NB4 (cell line): ENCODE results near the gene LRMDA.

Source experiments
- DNase-seq: peaks from one replicate; pipeline ENCODE4 v3.0.0; 2010; ENCODE audit warnings: low read depth
- H3K4me3 ChIP-seq: one replicate; pipeline ENCODE4 v1.5.1; 2011; ENCODE audit warnings: mild to moderate bottlenecking, low read depth, low read length, moderate library complexity
- CTCF ChIP-seq: IDR thresholded peaks from one replicate; pipeline ENCODE4 v1.5.1; 2012; ENCODE audit warnings: low read depth, low read length
- MAX ChIP-seq: IDR thresholded peaks from 2 replicates; pipeline ENCODE4 v1.6.1; 2011; ENCODE audit warnings: low read depth, low read length
- MYC ChIP-seq: IDR thresholded peaks from 2 replicates; pipeline ENCODE4 v1.6.1; 2011; ENCODE audit warnings: low read depth, low read length
- POLR2A ChIP-seq: IDR thresholded peaks from 2 replicates; pipeline ENCODE4 v1.6.1; 2011; ENCODE audit warnings: mild to moderate bottlenecking; ENCODE audit not compliant: insufficient read length; ENCODE audit errors: extremely low read depth

Gene LRMDA

GRCh38 chr10:75722020-75722419 is 290.6 kb downstream of the LRMDA start:
- TF ChIP-seq CTCF (no peak), MAX (no peak), POLR2A (no peak), MYC (no peak)
- no peak overlapping the region for H3K4me3 ChIP-seq
- no peak for DNase-seq

- no peak for TF ChIP-seq MAX
- TF ChIP-seq MYC: no peak
- TF ChIP-seq POLR2A: no peak
- no peak for TF ChIP-seq CTCF
- H3K4me3 ChIP-seq: no peak overlapping the region
- DNase-seq: no peak
Measured at GRCh38 chr10:75722609-75723008, 291.2 kb downstream of the LRMDA start.

- no peak for DNase-seq
- no peak for TF ChIP-seq POLR2A
- TF ChIP-seq MAX: no peak
- TF ChIP-seq MYC: no peak
- TF ChIP-seq CTCF: no peak
- no peak overlapping the region for H3K4me3 ChIP-seq
Measured at GRCh38 chr10:75723319-75723980, 292.0 kb downstream of the LRMDA start.

- no peak overlapping the region for H3K4me3 ChIP-seq
- DNase-seq: no peak
- no peak for TF ChIP-seq POLR2A
- no peak for TF ChIP-seq MYC
- no peak for TF ChIP-seq MAX
- no peak for TF ChIP-seq CTCF
Measured at GRCh38 chr10:75724047-75724446, 292.6 kb downstream of the LRMDA start.

- no peak for TF ChIP-seq CTCF
- no peak for TF ChIP-seq POLR2A
- TF ChIP-seq MAX: no peak
- no peak for TF ChIP-seq MYC
- no peak for DNase-seq
- H3K4me3 ChIP-seq: no peak overlapping the region
Measured at GRCh38 chr10:75726522-75727483, 295.4 kb downstream of the LRMDA start.
